GM21381 (cell line): ENCODE results near the gene SPHK2.
"Not testable (repeated sequence)": the region's sequence is repeated elsewhere in the genome, so short reads cannot be mapped to it uniquely, and the experiment has no call there.

ENCODE experiments used
- ATAC-seq: cut with Tn5 transposase; IDR thresholded peaks from one replicate; pipeline ENCODE4 v1.9.1; 2021; ENCODE audit warnings: mild to moderate bottlenecking, moderate library complexity; ENCODE audit not compliant: unreplicated experiment

The SPHK2 gene

GRCh38 chr19:48676887-48677286, 57.6 kb downstream of the SPHK2 start:
- ATAC-seq, result no peak

DNA sequence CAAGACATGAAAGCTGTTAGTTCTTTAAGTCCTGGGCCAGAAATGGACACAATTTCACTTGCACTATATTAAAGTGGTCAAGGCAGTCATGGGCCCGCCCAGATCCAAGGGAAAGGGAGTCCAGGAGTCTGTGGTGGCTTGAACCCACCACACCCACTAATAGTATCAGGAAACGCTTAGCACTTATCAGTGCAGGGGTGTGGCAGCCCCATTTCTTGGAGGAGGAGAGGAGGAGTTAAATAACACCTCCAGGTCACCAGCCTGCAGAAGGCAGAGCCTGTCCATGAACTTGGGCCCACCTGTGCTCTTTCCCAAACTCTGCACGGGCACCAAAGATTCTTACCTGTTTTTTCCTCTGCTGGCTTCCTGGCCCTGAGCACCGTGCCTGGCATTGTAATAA, 58.9 kb downstream of the SPHK2 start:
- ATAC-seq, result no peak

GRCh38 chr19:48680006-48680405, 60.7 kb downstream of the SPHK2 start:
- ATAC-seq, result not testable (repeated sequence)
